Mucosa of descending colon (tissue), 3 donors: ENCODE results near the gene ATR. TPM values are rescaled to one million over a fixed set of nuclear protein-coding genes. Genes with fewer than 3 reads are reported as not detected.

Source experiments
- ATAC-seq: fragments of 200-7000 bp; cut with Tn5 transposase; one replicate; pipeline ENCODE4 v1.9.1; 2020; ENCODE audit warnings: mild to moderate bottlenecking, moderate library complexity
- DNase-seq, 3 donors: peaks; one replicate each; pipeline ENCODE4 v3.0.0-alpha.2; 2020
- H3K36me3 ChIP-seq: fragments of 200-600 bp; one replicate; pipeline ENCODE4 v1.8.0; 2021; ENCODE audit warnings: low read depth, mild to moderate bottlenecking
- H3K4me1 ChIP-seq: fragments of 200-600 bp; one replicate; pipeline ENCODE4 v1.8.0; 2021; ENCODE audit warnings: low read depth, mild to moderate bottlenecking
- H3K4me3 ChIP-seq: fragments of 200-600 bp; one replicate; pipeline ENCODE4 v1.8.0; 2021; ENCODE audit warnings: mild to moderate bottlenecking
- H3K9me3 ChIP-seq: fragments of 200-600 bp; one replicate; pipeline ENCODE4 v1.8.0; 2021; ENCODE audit warnings: mild to moderate bottlenecking
- intact Hi-C, 2 donors: fragments of 100-400 bp; cut with DNase I in 1 of 2; cut with micrococcal nuclease in 1 of 2; formaldehyde crosslinking; loops; one replicate each; pipeline versions ENCODE4 v1.11.0 to v1.11.1; 2022; cut with DNase I, micrococcal nuclease
- total RNA-seq, 3 donors: library from RNA; stranded (reverse); fragmentation: NEBNext Ultra II Directional in 2 of 3; extraction: Animal tissue kit (Norgen Biotek cat#: 25700) in 2 of 3; gene quantifications; one replicate each; pipeline versions ENCODE4 v1.2.1 to v1.2.4, GENCODE V29; 2021 to 2023
- TF ChIP-seq, protein P1 (sequence below): fragments of 200-600 bp; IDR thresholded peaks from one replicate; pipeline ENCODE4 v1.8.0; 2022; ENCODE audit warnings: antibody characterized with exemption, mild to moderate bottlenecking
- donor health status: DM: no; HTN: no; CAD: no; lungs with moderate emphysema.
- donor health status: DM: no; HTN: no; CAD: no.
- donor health status: DM: no; HTN: yes; CAD: no.

Gene ATR
- total RNA-seq, 3 donors from 2014 or later, result 16.0 to 21.1 (median 18.1) TPM

DNA sequence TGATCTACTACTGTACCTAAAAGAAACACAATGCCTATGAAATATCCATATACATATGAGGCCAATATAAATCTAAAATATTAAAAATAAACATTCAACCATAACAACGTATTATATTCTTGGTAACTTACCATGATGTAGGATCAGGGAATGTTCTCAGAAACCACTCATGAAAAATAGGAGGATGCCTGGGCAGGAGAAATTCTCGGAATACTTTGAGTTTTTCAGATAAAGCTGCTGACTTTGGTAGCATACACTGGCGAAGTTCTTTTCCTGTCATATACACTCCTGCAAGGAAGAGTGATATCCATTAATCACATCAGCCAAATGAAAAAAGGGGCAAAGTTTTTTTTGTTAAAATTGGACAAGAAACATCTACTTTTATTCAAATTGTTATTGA, 119.4 kb downstream of the ATR start:
- no peak overlapping the region for H3K4me3 ChIP-seq
- H3K36me3 ChIP-seq, result no peaks in the 10 kb centered on the region
- intact Hi-C loops, result no loop called here
- DNase-seq (no peak), ATAC-seq (no peak)
- TF ChIP-seq, protein P1, sequence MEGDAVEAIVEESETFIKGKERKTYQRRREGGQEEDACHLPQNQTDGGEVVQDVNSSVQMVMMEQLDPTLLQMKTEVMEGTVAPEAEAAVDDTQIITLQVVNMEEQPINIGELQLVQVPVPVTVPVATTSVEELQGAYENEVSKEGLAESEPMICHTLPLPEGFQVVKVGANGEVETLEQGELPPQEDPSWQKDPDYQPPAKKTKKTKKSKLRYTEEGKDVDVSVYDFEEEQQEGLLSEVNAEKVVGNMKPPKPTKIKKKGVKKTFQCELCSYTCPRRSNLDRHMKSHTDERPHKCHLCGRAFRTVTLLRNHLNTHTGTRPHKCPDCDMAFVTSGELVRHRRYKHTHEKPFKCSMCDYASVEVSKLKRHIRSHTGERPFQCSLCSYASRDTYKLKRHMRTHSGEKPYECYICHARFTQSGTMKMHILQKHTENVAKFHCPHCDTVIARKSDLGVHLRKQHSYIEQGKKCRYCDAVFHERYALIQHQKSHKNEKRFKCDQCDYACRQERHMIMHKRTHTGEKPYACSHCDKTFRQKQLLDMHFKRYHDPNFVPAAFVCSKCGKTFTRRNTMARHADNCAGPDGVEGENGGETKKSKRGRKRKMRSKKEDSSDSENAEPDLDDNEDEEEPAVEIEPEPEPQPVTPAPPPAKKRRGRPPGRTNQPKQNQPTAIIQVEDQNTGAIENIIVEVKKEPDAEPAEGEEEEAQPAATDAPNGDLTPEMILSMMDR, result no peak
- H3K9me3 ChIP-seq, result no peaks in the 10 kb centered on the region
- no peaks in the 10 kb centered on the region for H3K4me1 ChIP-seq

DNA sequence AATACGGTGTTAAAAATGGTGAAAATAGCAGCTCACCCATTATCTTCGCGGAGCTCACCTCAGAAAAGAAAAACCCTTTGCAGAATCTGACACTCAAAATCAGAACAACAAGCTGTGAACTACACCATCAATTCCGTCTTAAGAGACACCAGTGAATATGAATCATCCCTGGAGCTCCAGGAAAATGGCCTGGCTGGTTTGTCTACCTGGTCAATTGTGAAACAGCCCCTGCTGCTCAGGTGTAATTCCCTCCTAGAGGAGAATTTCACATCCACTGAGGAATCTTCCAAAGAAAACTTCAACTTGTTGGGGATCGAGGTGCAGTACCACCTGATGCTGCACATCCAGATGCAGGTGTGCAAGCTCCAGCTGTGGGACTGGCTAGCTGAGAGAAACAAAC, 127.7 kb downstream of the ATR start:
- Histone ChIP-seq H3K4me1 (peaks cover under 1% of the 10 kb centered on the region), H3K9me3 (no peaks in the 10 kb centered on the region), H3K4me3 (no peak overlapping the region), H3K36me3 (no peaks in the 10 kb centered on the region)
- intact Hi-C loops, result no loop called here
- ATAC-seq (no peak), DNase-seq (no peak)
- TF ChIP-seq, protein P1, result no peak

DNA sequence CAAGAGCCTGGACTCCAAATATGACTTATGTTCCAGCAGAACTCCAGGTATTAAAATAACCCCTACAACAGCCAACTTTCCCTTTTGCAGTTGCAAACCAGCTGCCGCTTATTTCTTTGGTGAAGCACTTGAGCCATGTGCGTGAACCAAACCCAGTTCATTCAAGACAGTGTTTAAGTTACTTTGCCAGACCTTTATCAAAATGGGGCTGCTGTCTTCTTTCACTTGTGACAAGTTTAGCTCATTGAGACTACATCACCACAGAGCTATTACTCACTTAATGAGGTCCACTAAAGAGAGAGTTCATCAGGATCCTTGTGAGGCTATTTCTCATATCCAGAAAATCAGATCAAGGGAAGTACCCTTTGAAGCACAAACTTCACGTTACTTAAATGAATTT, 128.3 kb downstream of the ATR start:
- H3K4me1 ChIP-seq, result peaks cover 8% of the 10 kb centered on the region
- TF ChIP-seq, protein P1, result no peak
- intact Hi-C loops, result no loop called here
- no peak overlapping the region for H3K4me3 ChIP-seq
- DNase-seq, result no peak
- no peak for ATAC-seq
- no peaks in the 10 kb centered on the region for H3K9me3 ChIP-seq
- no peaks in the 10 kb centered on the region for H3K36me3 ChIP-seq

DNA sequence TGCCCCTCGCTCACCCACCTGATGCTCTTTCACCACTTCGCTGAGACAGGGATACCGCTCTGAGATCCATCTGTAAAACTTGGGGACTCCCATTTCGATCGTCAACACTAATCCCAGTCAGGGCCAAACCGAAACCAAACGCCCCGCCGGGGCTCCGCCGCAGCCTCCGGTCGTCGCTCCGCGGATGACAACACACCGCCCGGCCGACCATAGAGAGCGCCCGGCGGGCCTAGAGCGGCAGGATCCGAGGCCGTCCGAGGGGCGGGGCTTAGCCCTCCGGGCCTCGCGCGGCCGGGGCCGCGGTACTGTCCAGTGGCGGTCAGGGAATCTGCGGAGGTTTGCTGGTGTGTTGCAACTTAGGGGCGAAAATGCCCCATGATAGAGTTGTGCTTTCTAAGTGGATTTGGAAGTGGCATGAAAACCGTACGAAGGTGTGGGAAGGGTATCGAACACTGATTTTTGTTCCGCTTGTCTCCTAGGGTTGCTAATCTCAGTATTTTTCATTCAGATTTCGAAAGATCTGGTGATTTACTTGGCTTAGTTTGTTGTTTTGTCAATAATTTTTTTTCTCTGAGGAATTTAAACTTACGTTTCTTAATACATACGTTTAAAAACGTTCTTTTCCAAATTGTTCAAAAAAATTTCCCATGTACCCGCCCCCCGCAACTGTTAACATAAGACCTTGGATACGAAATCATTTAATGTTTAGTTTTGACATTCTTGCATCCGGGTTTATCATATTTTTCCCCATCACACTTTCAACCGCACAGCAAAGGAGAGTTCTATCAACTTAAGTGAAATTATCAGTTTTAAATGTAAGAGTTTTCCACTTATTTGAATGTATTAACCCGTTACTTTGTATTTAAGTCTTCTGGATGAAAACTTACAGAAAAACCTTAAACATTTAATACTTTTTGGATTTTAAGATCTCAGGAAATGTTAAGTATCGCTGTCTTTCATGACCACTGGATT, 130.4 kb downstream of the ATR start, which contains the start of gene XRN1:
Gene XRN1 (minus strand): TSS at position 186 of the 972 bp plus-strand sequence. CDS start 93 bp downstream, at position 93.
- Histone ChIP-seq H3K36me3 (no peaks in the 10 kb centered on the region), H3K4me1 (peaks cover 13% of the 10 kb centered on the region), H3K9me3 (no peaks in the 10 kb centered on the region), H3K4me3 (peak within 1 kb of the TSS; percentile 98)
- ATAC-seq (peak; percentile 97), DNase-seq (peak; percentile 97 to 98 (median 98))
- TF ChIP-seq, protein P1, result no peak
- intact Hi-C loops, result no loop called here

DNA sequence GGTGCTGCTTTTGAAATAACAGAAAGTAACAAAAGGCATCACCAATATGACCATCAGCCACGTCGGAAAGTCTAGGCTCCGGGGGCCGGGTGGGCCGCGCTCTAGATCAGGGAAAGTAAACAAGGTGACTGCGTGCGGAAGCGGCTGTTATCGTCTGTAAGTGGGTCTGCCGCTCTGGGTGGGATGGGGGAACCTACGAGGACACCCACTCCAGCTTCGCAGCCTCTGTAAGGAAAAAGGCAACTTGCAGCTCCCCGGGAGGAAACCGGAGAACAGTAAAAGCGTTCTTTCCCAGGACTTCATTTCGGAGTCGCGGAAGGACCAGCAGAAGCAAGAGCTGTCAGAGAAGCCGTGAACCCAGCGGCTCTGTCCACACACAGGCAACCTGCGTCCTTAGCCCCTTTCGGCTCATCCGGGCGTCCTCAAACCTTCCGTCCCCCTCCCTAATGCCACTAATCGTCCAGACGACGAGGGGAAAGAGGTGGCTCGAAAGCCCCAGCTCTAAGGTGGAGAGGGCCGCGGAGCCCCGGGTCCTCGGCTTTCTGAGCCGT, 131.2 kb downstream of the ATR start:
- ATAC-seq (peak; percentile 48), DNase-seq (peak; percentile 60 to 67 (median 61))
- TF ChIP-seq, protein P1, result no peak
- Histone ChIP-seq H3K4me1 (peaks cover 13% of the 10 kb centered on the region), H3K9me3 (no peaks in the 10 kb centered on the region), H3K4me3 (peak overlapping the region; percentile 98), H3K36me3 (no peaks in the 10 kb centered on the region)
- intact Hi-C loops, result no loop called here
